Measurements from ENCODE around the gene FBXO31.

FBXO31 gene

DNA sequence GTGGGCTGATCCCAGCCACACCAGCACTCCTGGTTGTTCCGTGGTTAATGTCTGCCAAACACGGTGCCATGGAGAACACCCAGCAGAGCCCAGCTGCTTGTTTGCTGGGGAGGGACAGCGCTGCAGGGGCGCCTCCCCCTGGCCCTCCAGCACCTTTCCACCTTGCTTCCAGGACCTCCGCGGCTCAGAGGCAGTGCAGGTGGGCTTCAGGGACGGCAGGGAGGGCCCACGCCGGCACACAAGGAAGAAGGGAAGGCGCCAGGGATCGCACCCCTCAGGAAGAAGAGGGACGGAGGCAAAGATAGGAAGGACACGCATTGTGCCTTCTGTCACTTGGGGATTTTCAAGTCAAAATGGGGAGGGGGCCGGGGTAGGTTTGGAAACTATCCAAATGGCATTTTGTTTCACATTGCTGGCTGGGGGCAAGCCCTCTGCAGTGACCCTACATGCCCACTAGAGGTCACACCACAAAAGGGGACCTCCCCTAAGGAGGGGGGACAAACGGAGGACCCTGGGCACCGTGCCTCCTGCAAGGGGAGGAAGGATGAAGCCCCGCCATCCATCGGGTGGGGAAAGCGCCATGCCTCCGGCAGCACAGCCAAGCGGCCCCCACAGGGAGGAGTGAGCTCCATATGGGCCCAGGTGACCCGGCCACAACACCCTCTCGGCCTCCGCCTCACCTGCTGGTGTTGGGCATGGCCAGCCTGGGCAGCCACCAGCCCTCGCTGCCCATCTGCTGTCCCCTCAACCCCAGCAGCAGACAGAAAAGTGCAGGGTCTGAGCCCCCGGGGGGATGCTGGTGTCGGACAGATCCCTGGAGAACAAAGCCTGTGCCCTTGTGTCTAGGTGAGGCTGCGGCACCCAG, 58.9 kb downstream of the FBXO31 start:
- DNase-seq: no peak

DNA sequence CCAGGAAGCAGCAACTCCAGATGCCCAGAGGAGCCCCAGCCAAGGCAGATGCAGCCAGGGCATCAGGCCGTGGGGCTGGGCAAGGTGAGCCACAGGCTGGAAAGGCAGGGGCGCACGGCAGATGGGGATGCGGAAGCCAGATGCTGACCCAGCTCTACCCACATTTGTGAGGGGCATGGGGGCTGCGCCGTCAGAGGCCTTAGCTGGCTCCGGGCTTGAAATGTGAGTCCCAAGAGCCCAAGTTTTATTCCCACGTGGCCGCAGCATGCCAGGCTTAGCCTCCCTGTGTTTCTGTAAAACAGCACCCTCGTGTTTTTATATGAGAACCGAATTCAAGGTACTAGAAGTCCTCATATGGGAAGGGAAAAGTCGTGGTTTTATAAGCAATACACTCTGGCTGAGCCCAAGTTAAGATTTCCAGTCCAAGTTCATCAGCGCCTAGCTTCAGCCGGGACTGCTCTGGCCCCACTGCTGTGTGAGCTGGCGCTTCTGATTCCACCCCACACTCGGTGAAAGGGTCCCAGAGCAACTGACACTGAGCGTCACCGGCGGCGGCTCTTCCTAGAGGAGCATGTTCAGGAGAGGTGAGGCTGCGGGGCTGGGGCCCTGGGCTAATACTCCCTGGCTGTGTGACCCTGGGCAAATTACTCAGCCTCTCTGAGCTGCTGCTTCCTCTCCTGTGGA, 59.7 kb downstream of the FBXO31 start:
- no peak for DNase-seq

DNA sequence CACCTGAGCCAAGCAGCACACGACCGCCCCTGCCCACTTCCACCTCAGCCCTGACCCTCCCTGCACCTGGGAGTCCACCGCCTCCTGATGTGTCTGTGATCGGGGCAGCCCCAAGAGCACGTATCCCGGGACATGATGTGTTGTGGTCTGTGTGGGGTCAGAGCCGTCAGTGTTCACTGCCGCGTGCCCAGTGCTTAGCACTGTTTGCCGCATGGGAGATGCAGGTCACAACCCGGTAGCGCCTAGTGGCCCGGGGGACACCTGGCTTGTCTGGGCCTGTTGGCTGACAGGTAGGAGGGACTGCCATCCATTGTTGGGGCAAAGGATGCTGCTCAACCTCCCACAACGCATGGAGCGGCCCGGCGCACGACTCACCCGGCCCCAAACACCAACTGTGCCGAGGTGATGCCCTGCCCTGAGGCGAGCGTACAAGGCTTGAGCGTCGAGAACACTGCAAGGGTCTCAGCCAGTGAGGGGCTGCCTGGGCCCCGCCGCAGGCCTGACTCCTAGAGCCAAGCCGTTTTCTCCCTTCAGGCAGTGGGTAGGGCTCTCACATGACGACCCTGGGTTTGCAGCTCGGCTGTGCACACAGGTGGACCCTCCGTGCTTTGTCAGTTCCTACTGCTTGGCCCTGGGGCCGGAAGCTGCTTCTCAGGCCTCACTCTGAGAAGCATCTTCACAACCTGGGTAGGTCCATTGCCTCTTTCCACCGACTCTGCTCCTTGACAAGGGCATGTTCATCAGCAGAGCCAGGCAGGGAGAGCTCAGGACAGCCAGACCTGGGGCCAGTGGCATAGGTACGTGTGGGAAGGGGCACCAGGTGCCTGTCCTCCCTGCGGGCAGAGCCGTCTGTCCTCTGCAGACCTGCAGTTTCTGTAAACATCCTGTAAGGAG, 60.5 kb downstream of the FBXO31 start:
- no peak for DNase-seq

DNA sequence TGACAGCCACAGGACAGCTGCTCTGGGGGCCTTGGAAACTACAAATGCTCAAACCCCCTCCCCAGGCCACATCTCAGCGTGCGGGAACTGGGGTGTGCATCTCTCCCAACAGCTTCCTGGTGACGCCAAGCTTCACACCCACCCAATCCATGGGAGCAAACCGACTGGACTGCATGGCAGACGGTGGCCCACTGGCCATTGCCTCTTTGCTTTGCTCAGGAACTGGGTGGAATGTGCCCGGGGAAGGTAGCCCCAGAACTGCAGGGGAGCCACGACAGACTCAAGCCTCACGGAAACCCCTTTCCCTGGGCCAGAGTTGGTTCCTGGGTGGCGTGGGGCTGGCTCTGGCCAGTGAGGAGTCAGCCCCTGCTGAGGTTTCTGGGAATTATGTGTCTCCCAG, 61.2 kb downstream of the FBXO31 start:
- DNase-seq: no peak

DNA sequence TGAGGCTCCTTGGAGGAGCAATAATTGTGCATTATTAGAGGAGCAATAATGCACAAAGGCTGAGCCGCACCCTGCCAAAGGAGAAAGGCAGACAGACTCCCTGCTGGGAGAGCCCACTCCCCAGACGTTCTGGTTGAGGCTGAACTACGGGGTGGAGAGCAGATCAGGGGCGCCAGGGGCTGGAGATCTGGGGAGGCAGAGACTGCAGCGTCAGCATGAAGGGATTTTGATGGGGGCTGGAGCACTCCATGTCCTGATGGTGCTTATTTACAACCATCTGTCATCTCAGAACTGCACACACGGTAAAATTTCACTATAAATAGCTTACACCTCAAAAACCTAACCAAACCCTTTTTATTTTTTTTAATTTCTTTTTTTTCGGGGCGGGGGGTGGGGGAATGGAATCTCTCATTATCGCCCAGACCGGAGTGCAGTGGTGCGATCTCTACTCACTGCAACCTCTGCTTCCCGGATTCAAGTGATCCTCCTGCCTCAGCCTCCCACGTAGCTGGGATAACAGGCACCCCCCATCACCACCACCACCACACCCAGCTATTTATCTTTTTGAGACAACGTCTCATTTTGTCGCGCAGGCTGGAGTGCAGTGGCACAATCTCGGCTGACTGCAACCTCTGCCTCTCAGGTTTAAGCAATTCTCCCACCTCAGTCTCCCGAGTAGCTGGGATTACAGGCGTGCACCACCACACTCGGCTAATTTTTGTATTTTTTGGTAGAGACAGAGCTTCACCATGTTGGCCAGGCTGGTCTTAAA, 62.1 kb downstream of the FBXO31 start:
- DNase-seq: no peak

DNA sequence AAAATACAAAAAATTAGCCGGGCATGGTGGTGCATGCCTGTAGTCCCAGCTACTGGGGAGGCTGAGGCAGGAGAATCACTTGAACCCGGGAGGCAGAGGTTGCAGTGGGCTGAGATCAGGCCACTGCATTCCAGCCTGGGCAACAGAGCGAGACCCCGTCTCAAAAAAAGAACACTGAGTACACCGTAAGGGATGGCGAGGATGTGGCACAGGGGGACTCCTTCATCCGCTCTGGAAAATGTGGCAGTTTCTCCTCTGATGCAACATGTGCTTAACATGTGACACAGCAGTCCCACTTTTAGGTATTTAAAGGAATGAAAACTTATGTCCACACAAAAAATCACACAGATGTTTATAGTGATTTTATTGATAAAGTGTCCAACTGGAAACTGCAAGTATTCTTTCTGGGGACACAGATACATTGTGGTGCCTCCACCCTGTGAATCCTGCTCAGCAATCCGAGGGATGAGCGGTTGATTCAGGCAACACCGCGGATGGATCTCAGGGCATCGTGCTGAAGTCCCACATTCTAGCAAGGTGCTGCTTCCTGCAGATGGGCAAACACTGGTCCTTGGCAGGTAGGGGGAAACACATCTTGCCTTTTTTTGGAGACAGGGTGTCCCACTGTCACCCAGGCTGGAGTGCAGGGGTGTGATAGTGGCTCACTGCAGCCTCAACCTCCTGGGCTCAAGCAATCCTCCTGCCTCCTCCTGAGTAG, 62.9 kb downstream of the FBXO31 start:
- DNase-seq: no peak

DNA sequence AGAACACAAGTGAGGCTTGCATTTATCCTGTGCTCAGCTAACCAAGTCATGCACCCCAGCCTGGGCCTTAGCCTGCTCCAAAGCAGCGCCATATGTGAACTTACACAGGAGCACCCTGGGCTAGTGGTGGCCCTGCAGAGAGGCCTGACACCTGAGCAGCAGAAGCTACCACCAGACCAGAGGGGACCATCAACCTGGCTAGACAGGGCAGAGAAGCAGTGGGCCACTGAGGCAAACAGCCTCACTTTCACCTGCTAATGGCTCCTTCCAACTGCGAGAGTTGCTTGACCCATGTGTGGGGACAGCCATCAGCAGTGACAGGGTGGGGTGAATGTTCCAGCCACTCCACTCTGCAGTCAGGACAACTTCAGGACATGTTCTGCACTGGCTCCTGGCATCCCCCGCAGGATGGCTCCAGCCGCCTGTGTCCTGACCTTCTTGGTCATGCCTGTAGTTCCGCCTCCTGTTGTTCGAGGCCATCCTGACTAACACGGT, 63.5 kb downstream of the FBXO31 start:
- no peak for DNase-seq

DNA sequence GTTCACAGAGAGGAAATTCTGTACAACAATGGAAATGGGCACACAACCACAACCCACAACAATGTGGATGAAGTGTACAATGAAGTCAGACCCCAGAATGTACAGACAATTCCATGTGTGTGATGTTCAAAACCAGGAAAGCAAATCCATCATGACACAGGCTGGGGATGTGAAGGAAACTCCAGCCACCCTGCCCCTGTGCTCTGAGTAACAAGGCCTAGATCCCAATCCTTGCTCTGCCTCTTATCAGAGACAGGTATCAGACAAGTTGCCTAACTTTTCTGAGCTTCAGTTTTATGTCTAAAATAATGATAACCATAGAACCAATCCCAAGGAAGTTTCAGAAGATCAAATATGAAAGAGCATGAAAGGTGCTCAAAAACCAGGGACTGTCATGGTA, 64.6 kb downstream of the FBXO31 start:
- DNase-seq: no peak

DNA sequence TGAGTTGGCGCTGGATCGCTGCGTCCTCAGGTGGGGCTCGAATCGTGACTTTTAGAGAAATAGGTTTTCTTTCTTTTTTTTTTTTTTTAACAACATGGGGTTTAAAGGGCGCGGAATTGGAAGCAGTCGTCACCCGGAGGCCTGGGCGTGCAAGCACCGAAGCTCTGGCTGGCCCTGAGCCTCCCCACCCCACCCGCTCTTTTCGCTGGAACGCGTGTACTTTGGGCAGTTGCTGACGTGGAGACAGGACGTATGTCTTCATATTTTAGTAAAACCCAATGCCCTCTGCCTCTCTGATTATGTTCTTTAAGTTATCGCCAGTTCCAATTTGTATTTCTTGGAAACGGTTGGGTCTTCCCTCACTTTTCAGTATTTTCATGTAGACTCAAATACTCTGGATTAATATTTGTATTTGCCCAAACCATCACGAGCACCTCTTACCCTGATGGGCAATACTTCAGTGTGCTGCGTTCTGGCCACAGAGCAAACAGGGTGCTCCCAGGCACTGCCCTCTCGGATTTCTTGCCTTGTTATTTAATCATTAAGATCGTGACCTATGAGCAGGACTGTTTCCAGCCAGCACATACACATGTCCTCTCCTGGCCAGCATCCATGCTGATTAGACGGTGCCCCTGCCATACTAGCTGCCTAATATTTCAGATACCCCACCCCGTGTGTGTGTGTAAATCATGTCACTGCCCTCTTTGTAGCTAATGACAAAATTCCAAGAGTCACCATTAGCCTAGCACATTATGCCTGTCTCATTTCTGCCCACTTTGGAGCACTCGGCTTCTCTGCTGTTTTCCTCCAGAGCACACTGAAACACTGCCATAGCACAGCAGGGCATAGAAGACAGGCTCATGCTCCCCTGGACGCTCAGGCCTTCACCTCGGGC, 65.6 kb downstream of the FBXO31 start:
- no peak for DNase-seq

DNA sequence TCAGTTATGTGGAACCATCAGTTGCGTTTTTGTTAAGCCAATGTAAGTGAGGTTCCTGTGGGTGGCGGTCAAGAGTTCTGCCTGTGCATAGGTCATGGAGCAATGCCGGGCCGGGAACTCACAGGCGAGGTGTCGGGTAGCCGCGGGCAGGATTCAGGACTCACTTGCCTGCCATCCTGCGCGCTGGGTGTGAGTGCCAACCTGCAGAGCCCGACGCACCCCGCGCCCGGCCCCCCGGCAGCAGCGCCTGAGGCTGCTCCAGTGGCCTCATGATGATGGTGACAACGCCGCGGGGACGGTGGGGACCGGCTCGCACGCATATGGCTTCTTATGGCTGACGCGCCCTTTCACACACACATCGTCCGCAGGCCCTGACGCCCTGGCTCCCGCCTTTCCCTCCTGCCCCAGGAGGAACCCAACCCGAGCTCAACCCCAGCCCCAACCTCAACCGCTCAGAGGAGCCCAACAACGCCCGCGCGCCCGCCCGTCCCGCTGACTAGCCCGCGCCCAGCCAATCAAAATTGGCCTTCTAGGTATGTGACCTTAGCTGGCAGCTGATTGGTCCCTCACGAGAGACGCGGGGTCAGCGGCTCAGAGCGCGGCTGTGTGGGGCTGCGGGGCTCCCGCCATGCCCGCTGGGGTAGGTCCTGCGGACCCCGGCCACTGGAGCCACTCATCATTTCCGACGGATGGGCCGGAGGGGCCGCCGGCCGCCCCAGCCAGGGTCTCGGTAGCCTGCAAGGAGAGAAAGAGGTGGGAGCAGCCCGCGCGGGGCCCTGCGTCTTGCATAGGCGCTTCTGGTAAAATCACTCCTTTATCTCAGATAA, 66.4 kb downstream of the FBXO31 start, which contains the start of gene C16orf95:
Gene C16orf95 (minus strand): TSS at position 470 of the 827 bp plus-strand sequence. CDS start 150 bp downstream, at position 320.
- peak; percentile 73 for DNase-seq

DNA sequence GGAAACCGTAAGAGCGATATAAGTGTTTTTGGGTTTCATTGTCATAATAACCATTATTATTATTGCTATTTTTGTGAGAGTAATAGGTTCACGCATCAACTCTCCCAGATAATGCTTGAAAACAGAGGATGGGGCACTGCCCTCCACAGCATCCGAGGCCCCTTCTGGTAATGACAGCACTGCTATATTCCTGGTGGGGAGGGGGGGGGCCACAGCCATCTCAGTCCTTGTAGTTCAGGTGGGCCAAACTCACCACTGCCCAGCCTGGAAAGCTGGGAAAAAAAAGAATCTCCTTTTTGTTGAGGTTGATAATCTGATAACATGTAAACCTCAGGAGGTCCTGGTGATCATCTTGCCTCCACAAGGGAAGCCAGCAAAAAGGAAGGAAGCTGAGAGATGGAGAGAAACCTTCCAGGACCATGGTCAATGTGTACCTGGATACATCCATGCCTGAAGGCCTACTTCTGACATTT, 67.1 kb downstream of the FBXO31 start:
- no peak for DNase-seq

DNA sequence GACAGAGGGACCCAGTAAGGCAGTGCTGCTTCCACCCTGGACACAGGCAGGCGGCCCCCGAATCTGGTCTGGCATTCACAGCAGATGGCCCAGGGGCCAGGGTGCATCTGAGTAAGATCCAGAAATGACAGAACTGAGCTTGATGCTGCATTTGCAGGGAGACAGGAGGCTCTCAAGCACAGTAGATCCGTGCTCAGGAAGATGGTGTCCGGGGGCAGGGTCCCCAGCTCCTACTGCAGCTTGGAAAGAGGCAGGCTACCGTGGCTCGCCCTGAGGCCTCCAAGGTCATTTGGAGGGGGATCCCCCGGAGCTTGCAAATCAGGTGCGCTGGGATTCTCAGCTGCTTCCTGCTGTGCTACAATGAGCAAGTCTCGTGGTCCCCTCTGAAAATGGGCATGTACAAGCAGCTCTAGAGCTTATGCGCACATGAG, 68.6 kb downstream of the FBXO31 start:
- no peak for DNase-seq

DNA sequence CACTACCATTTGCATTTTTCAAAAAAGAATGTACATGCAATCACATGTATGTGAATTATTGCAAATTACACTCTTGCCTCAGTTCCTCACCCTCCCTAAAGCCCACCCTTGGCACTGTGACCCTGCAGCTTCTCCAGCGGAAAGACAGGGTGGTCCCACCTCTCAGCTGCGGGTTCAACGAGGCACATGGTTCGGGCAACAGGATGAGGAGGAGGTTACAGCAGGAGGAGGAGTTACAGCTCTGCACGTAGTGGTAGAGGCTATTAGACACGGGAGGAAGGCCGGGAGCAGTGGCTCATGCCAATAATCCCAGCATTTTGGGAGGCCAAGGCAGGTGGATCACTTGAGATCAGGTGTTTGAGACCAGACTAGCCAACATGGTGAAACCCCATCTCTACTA, 71.6 kb downstream of the FBXO31 start:
- no peak for DNase-seq

DNA sequence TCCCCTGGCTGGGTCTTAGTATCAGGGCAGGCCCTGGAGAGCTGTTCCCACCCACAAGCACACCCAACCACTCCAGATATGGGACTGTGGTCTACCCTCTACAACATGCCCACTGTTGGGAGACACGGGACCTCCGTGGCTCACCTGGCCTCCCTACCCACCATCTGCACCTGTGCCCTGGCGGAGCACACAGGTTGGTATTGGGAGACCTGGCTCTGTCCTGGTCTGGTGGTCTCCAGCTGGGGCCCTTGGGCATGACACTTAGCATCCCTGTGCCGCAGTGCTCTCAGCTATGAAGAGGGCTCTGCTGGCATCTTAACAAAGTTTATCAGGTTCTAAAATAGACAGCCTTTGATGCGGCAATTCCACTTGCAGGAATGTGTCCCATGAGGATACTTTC, 72.2 kb downstream of the FBXO31 start:
- no peak for DNase-seq

DNA sequence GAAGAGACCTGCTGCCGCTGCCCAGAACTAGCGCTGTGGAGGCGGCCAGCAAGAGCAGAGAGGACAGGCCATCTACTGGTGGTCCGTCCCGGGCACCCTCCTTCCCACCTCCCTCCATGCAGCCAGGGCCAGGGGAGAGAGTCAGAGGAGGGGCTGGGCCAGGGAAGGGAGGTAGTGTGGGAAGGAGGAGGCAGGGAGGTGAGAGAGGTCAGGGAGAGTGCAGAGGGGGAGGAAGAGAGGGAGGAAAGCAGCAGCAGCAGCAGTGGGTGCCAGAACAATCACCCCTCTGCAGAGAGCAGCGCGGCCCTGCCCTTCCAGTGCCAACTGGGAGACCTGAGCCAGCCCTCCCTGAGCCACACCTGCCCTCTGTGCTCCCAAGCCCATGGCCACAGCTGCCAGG, 73.0 kb downstream of the FBXO31 start:
- DNase-seq: no peak

DNA sequence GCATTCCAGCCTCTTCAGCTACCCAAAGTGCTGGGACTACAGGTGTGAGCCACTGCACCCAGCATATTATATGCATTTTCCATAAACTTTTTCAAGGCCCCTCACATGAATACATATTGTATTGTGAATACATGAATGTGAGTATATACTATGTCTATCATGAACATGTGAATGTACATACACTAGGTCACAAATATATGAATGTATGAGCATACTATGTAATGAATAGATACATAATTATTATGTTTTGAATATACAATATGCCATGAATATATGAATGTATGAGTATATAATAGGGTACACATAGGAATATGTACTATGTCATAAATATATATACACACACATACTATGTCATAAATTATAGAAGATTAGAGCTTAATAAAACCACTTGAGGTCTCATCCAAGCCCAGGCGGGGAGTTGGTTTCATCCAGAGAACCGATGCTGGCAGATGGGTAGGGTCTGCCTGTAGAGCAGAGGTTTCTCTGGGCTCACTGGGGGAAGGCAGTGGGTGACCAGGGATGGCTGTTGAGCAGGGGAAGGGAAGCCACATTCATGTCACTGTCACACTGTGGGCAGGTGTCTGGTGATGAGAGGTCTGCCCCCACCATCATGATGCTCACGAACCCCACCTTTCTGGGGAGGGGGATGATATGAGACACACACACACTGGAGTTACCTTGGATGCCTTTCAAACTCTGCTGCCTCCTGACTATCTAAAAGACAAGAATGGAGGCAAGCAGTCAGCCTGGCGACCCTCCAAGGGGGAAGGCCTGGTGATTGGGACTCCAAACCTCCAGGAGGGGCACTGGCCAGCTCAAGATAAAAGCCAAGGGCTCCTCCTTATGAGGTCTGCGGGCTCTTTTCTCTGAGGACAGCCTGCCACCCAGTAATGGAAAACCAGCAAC, 73.7 kb downstream of the FBXO31 start:
- DNase-seq: no peak

DNA sequence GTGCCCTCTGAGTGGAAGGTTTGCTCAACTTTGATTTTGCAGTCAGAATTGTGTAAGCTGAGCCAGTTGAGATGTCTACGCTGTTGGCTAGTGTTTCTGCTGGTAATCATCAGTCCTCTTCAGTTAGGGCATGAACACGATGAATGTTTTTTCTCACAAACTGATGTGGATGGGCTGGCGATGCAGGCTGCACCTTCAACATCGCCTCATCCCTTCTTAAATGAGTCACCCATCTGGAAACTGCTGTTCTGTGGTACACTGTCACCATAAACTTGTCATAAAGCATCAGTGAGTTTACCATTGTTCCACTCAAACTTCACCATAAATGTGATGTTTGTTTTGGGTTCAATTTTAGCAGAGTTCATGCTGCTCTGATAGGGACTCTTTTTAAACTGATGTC, 74.8 kb downstream of the FBXO31 start:
- DNase-seq: no peak

DNA sequence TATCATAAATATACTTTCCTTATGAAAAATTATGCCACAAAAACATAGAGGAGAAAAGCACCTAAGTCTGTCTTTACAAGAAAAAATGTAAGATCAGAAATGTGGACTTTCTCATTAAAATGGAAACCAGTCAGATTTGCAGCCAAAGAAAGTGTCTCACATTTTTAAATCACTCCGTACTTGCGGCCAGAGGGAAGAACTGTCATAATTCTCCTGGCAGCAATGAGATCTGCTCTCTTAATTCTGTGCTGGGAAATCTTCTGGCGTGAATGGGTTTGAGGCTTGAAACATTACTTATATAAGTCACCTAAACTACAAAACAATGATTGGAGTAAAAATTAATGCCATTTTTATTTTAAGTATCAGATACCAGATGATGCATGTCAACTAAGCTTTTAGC, 77.1 kb downstream of the FBXO31 start:
- no peak for DNase-seq
